ENCODE results near the gene GMPR.
A peak's percentile ranks its signal among the peaks of the same experiment; 100 is the strongest.

The GMPR gene

GRCh38 chr6:16229700-16230099, 8.7 kb upstream of the GMPR start:
- Mint-ChIP-seq H3K27ac (no peak overlapping the region), H3K4me1 (peaks cover 3% of the 10 kb centered on the region), H3K4me3 (no peak overlapping the region), H3K36me3 (no peaks in the 10 kb centered on the region), H3K9me3 (no peaks in the 10 kb centered on the region), H3K27me3 (peaks cover 6% of the 10 kb centered on the region)
- no peak for ATAC-seq (ENCODE audit: low read depth)
- no peak for DNase-seq (ENCODE audit: low spot score in 2 of 2)

GRCh38 chr6:16230953-16231352, 7.4 kb upstream of the GMPR start:
- no peak overlapping the region for H3K4me3 Mint-ChIP-seq
- H3K27ac Mint-ChIP-seq, result no peak overlapping the region
- no peaks in the 10 kb centered on the region for H3K9me3 Mint-ChIP-seq
- no peaks in the 10 kb centered on the region for H3K36me3 Mint-ChIP-seq
- ATAC-seq (ENCODE audit: low read depth), result no peak
- no peak for DNase-seq (ENCODE audit: low spot score in 2 of 2)
- H3K27me3 Mint-ChIP-seq, result peaks cover 11% of the 10 kb centered on the region
- peaks cover 7% of the 10 kb centered on the region for H3K4me1 Mint-ChIP-seq

GRCh38 chr6:16232086-16232485, 6.3 kb upstream of the GMPR start:
- ATAC-seq (ENCODE audit: low read depth), result no peak
- H3K4me3 Mint-ChIP-seq, result no peak overlapping the region
- no peaks in the 10 kb centered on the region for H3K9me3 Mint-ChIP-seq
- H3K27me3 Mint-ChIP-seq, result peaks cover 8% of the 10 kb centered on the region
- H3K4me1 Mint-ChIP-seq, result peaks cover 15% of the 10 kb centered on the region
- no peak overlapping the region for H3K27ac Mint-ChIP-seq
- DNase-seq (ENCODE audit: low spot score in 2 of 2), result no peak
- H3K36me3 Mint-ChIP-seq, result no peaks in the 10 kb centered on the region

- peak overlapping the region; percentile 25 for H3K4me3 Mint-ChIP-seq
- peaks cover 12% of the 10 kb centered on the region for H3K27me3 Mint-ChIP-seq
- no peak overlapping the region for H3K27ac Mint-ChIP-seq
Measured at GRCh38 chr6:16236009-16236501, 2.3 kb upstream of the GMPR start.

GRCh38 chr6:16236631-16237199, 1.7 kb upstream of the GMPR start:
- DNase-seq (ENCODE audit: low spot score in 2 of 2) (no peak), ATAC-seq (ENCODE audit: low read depth) (peak; percentile 28)
- no peaks in the 10 kb centered on the region for H3K9me3 Mint-ChIP-seq
- peak overlapping the region; percentile 43 for H3K4me3 Mint-ChIP-seq
- H3K27ac Mint-ChIP-seq, result no peak overlapping the region
- no peaks in the 10 kb centered on the region for H3K36me3 Mint-ChIP-seq
- H3K4me1 Mint-ChIP-seq, result peaks cover 26% of the 10 kb centered on the region
- peaks cover 12% of the 10 kb centered on the region for H3K27me3 Mint-ChIP-seq

More at GRCh38 chr6:16236009-16236501, 2.3 kb upstream of the GMPR start:
- Mint-ChIP-seq H3K9me3 (no peaks in the 10 kb centered on the region), H3K36me3 (no peaks in the 10 kb centered on the region), H3K4me1 (peaks cover 26% of the 10 kb centered on the region)
- ATAC-seq (ENCODE audit: low read depth) (no peak), DNase-seq (ENCODE audit: low spot score in 2 of 2) (no peak)

GRCh38 chr6:16237242-16237641, 1.1 kb upstream of the GMPR start:
- Mint-ChIP-seq H3K27me3 (peaks cover 12% of the 10 kb centered on the region), H3K4me3 (no peak overlapping the region), H3K36me3 (no peaks in the 10 kb centered on the region), H3K4me1 (peaks cover 26% of the 10 kb centered on the region), H3K9me3 (no peaks in the 10 kb centered on the region), H3K27ac (no peak overlapping the region)
- ATAC-seq (ENCODE audit: low read depth), result no peak
- DNase-seq (ENCODE audit: low spot score in 2 of 2), result no peak

GRCh38 chr6:16238963-16239797, 793 bp downstream of the GMPR start:
- peaks cover 9% of the 10 kb centered on the region for H3K27me3 Mint-ChIP-seq
- DNase-seq (ENCODE audit: low spot score in 2 of 2) (no peak), ATAC-seq (ENCODE audit: low read depth) (peak; percentile 37)
- H3K4me1 Mint-ChIP-seq, result peaks cover 23% of the 10 kb centered on the region
- H3K36me3 Mint-ChIP-seq, result no peaks in the 10 kb centered on the region
- peak overlapping the region; percentile 96 for H3K4me3 Mint-ChIP-seq
- no peaks in the 10 kb centered on the region for H3K9me3 Mint-ChIP-seq
- H3K27ac Mint-ChIP-seq, result peak overlapping the region; percentile 71

- H3K4me1 Mint-ChIP-seq, result peaks cover 23% of the 10 kb centered on the region
Measured at GRCh38 chr6:16239798-16240123, 1.4 kb downstream of the GMPR start.

GRCh38 chr6:16240589-16241320, 2.4 kb downstream of the GMPR start:
- no peak for DNase-seq (ENCODE audit: low spot score in 2 of 2)
- no peak for ATAC-seq (ENCODE audit: low read depth)
- H3K36me3 Mint-ChIP-seq, result no peaks in the 10 kb centered on the region
- H3K9me3 Mint-ChIP-seq, result no peaks in the 10 kb centered on the region
- peaks cover 20% of the 10 kb centered on the region for H3K4me1 Mint-ChIP-seq
- H3K4me3 Mint-ChIP-seq, result no peak overlapping the region
- no peak overlapping the region for H3K27ac Mint-ChIP-seq
- H3K27me3 Mint-ChIP-seq, result peaks cover 6% of the 10 kb centered on the region

More at GRCh38 chr6:16239798-16240123, 1.4 kb downstream of the GMPR start:
- Mint-ChIP-seq H3K36me3 (no peaks in the 10 kb centered on the region), H3K9me3 (no peaks in the 10 kb centered on the region), H3K4me3 (peak overlapping the region; percentile 96), H3K27ac (no peak overlapping the region), H3K27me3 (peaks cover 9% of the 10 kb centered on the region)
- ATAC-seq (ENCODE audit: low read depth), result no peak
- peak in 1 of 2 donors; percentile 18 for DNase-seq (ENCODE audit: low spot score in 2 of 2)

GRCh38 chr6:16241321-16241689, 2.9 kb downstream of the GMPR start:
- no peak overlapping the region for H3K4me3 Mint-ChIP-seq
- no peaks in the 10 kb centered on the region for H3K9me3 Mint-ChIP-seq
- no peaks in the 10 kb centered on the region for H3K36me3 Mint-ChIP-seq
- H3K27ac Mint-ChIP-seq, result no peak overlapping the region
- H3K4me1 Mint-ChIP-seq, result peaks cover 17% of the 10 kb centered on the region
- DNase-seq (ENCODE audit: low spot score in 2 of 2) (no peak), ATAC-seq (ENCODE audit: low read depth) (no peak)
- H3K27me3 Mint-ChIP-seq, result peaks cover 7% of the 10 kb centered on the region

- DNase-seq (ENCODE audit: low spot score in 2 of 2), result no peak
- Mint-ChIP-seq H3K36me3 (no peaks in the 10 kb centered on the region), H3K27ac (no peak overlapping the region), H3K9me3 (no peaks in the 10 kb centered on the region), H3K4me1 (peaks cover 9% of the 10 kb centered on the region), H3K4me3 (no peak overlapping the region), H3K27me3 (peaks cover 8% of the 10 kb centered on the region)
- no peak for ATAC-seq (ENCODE audit: low read depth)
Measured at GRCh38 chr6:16243055-16243454, 4.7 kb downstream of the GMPR start.

- H3K36me3 Mint-ChIP-seq, result no peaks in the 10 kb centered on the region
- H3K9me3 Mint-ChIP-seq, result no peaks in the 10 kb centered on the region
- H3K27me3 Mint-ChIP-seq, result peaks cover 8% of the 10 kb centered on the region
- ATAC-seq (ENCODE audit: low read depth), result no peak
- H3K4me3 Mint-ChIP-seq, result no peak overlapping the region
- no peak for DNase-seq (ENCODE audit: low spot score in 2 of 2)
- no peak overlapping the region for H3K27ac Mint-ChIP-seq
- peaks cover 7% of the 10 kb centered on the region for H3K4me1 Mint-ChIP-seq
Measured at GRCh38 chr6:16243664-16244063, 5.3 kb downstream of the GMPR start.

- Mint-ChIP-seq H3K4me1 (no peaks in the 10 kb centered on the region), H3K36me3 (no peaks in the 10 kb centered on the region), H3K9me3 (no peaks in the 10 kb centered on the region), H3K27ac (no peak overlapping the region), H3K4me3 (no peak overlapping the region), H3K27me3 (peaks cover 5% of the 10 kb centered on the region)
- no peak for DNase-seq (ENCODE audit: low spot score in 2 of 2)
- ATAC-seq (ENCODE audit: low read depth), result no peak
Measured at GRCh38 chr6:16244446-16244845, 6.1 kb downstream of the GMPR start.

- no peaks in the 10 kb centered on the region for H3K36me3 Mint-ChIP-seq
- H3K4me1 Mint-ChIP-seq, result no peaks in the 10 kb centered on the region
- H3K27me3 Mint-ChIP-seq, result peaks cover 5% of the 10 kb centered on the region
- no peaks in the 10 kb centered on the region for H3K9me3 Mint-ChIP-seq
- no peak overlapping the region for H3K4me3 Mint-ChIP-seq
- ATAC-seq (ENCODE audit: low read depth) (no peak), DNase-seq (ENCODE audit: low spot score in 2 of 2) (no peak)
- H3K27ac Mint-ChIP-seq, result no peak overlapping the region
Measured at GRCh38 chr6:16244869-16245451, 6.6 kb downstream of the GMPR start.
